SH-SY5Y (cell line): ENCODE data around the gene ABCF1.

ENCODE experiments used
- GATA2 ChIP-seq: IDR thresholded peaks from 2 replicates; pipeline ENCODE4 v1.6.1; 2011; ENCODE audit warnings: mild to moderate bottlenecking, low read depth, low read length
- GATA3 ChIP-seq: IDR thresholded peaks from 2 replicates; pipeline ENCODE4 v1.6.1; 2011; ENCODE audit warnings: low read depth, mild to moderate bottlenecking, low read length, moderate library complexity

DNA sequence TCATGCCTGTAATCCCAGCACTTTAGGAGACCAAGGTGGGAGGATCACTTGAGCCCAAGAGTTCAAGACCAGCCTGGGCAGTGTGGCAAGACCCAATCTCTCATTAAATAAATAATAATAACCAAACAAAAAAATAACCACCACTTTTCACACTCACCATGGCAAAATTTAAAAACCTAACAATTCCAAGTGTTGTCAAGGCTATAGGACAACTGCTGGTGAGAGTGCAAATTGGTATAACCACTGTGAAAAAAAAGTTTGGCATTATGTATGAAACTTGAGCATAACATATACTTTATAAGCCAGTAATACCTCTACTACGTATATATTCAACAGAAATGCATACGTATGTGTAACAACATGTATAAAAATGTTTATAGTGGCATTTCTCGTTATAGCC is 10.3 kb upstream of the ABCF1 start:
- TF ChIP-seq GATA3 = no peak
- TF ChIP-seq GATA2 = no peak
